PFSK-1 (cell line): ENCODE results near the gene PLEKHM3. TPM values are rescaled to one million over a fixed set of nuclear protein-coding genes. Genes with fewer than 3 reads are reported as not detected.
A peak's percentile ranks its signal among the peaks of the same experiment; 100 is the strongest.

ENCODE experiments used
- FOXP2 ChIP-seq: optimal IDR thresholded peaks from 2 replicates; pipeline ENCODE3; 2011; ENCODE audit warnings: borderline replicate concordance, control low read depth, inconsistent platforms; ENCODE audit not compliant: insufficient read depth; ENCODE audit errors: extremely low read length, extremely low read depth
- POLR2AphosphoS5 ChIP-seq: IDR thresholded peaks from 2 replicates; pipeline ENCODE4 v1.6.1; 2012; ENCODE audit warnings: low read depth, mild to moderate bottlenecking, control low read depth, low read length, moderate library complexity
- REST ChIP-seq, 2 experiments: IDR thresholded peaks; 2 replicates each; pipeline versions ENCODE4 v1.6.1 to v1.8.0; 2011 to 2012; ENCODE audit warnings: low read depth in 2 of 2, low read length in 2 of 2, control low read depth in 1 of 2, inconsistent platforms in 1 of 2, mild to moderate bottlenecking in 1 of 2, moderate library complexity in 1 of 2; ENCODE audit not compliant: insufficient read depth in 1 of 2
- SIN3A ChIP-seq: IDR thresholded peaks from 2 replicates; pipeline ENCODE4 v1.6.1; 2012; ENCODE audit warnings: mild to moderate bottlenecking, low read length, moderate library complexity, borderline replicate concordance; ENCODE audit not compliant: insufficient read depth
- TAF1 ChIP-seq: IDR thresholded peaks from 2 replicates; pipeline ENCODE4 v1.6.1; 2012; ENCODE audit warnings: low read length, control low read depth, borderline replicate concordance; ENCODE audit not compliant: insufficient read depth
- polyA plus RNA-seq: library from polyadenylated mRNA; unstranded; fragments of >200 nt; gene quantifications from one replicate; pipeline ENCODE4 v1.2.1, GENCODE V29; 2012; ENCODE audit warnings: low read depth, missing spikeins; ENCODE audit not compliant: insufficient read length

PLEKHM3 gene, protein sequence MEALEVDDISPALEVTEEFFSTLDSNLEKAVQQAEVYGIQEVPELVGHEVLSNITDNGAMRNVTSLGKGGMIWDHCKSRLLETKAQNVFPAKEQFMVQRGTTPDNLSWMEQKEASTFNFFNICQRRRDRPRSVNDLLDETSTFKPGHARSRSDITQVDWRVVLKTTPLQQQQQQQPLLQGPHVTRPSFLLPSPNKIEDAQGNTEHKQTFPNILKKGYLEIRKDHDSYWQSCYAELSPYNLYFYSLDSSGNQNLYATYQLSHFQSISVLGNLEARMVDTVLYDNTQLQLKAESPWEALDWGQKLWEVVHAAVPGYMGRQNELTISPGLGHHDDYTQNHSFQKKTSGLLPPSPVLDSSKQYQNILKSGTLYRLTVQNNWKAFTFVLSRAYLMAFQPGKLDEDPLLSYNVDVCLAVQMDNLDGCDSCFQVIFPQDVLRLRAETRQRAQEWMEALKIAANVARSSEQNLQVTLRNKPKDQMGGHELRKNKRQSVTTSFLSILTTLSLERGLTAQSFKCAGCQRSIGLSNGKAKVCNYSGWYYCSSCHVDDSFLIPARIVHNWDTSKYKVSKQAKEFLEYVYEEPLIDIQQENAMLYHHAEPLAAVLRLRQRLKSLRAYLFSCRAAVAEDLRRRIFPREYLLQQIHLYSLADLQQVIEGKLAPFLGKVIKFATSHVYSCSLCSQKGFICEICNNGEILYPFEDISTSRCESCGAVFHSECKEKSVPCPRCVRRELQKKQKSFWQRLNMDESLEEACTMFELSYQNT
- 1.4 TPM for polyA plus RNA-seq

DNA sequence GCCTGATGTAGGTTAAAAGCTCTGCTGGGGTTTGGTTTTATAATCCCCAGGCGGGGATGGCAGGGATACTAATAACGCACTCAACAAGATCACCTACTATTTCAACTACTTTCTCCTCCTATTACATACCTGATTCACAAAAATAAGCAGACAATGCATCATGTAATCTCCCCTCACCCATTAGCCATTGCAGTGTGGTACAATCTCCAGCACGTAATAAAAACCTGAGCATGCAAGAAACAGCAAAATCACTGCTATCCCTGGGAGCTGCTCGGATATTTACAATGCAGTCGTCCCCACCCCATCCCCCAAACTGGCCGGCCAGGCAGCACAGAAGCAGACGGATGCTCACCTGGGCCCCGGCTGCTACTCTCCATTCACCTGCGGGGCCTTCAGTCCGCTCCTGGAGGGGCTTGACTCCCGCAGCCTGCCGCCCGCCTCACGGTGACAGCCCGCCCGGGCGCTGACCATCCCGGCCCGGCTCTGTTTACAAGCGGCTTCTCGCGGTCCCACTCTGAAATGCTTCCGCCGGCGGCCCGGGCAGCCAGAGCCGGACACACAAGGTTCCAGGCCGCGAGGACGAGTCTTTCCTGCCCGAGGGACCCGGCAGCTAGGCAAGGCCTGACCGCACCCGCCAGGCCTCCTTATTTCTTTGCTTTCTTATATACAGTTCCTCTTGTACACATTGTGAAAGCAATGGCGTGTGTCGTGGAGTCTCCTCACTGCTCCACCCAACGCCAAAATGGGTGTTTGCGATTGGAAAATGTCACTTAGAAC lies at the start of gene PLEKHM3:
PLEKHM3 (minus strand) TSS at position 491 of the 777 bp plus-strand sequence. CDS start 23,888 bp downstream, outside the sequence.
- TF ChIP-seq TAF1 (peak; percentile 98), POLR2AphosphoS5 (peak; percentile 70), SIN3A (peak; percentile 93; the same call in 1 of the 2 replicates), FOXP2 (peak; percentile 93), REST (IDR thresholded peaks at IDR 0.05; ENCODE audit: insufficient read depth in 1 of 2, low read depth in 2 of 2, low read length in 2 of 2) (peak in 1 of 2 experiments; percentile 74; a peak in 2 of 4 replicates)

- TF ChIP-seq TAF1 = no peak
- TF ChIP-seq FOXP2 = no peak
- TF ChIP-seq REST (IDR thresholded peaks at IDR 0.05; ENCODE audit: insufficient read depth in 1 of 2, low read depth in 2 of 2, low read length in 2 of 2) = no peak
- no peak for TF ChIP-seq SIN3A
- TF ChIP-seq POLR2AphosphoS5 = no peak
These were observed 49.5 kb upstream of the PLEKHM3 start for GRCh38 chr2:208074610-208075356.

- TF ChIP-seq REST (IDR thresholded peaks at IDR 0.05; ENCODE audit: insufficient read depth in 1 of 2, low read depth in 2 of 2, low read length in 2 of 2) = no peak
- no peak for TF ChIP-seq POLR2AphosphoS5
- TF ChIP-seq SIN3A = no peak
- TF ChIP-seq TAF1 = no peak
- TF ChIP-seq FOXP2 = no peak
These were observed 47.0 kb upstream of the PLEKHM3 start for GRCh38 chr2:208072250-208072892.

DNA sequence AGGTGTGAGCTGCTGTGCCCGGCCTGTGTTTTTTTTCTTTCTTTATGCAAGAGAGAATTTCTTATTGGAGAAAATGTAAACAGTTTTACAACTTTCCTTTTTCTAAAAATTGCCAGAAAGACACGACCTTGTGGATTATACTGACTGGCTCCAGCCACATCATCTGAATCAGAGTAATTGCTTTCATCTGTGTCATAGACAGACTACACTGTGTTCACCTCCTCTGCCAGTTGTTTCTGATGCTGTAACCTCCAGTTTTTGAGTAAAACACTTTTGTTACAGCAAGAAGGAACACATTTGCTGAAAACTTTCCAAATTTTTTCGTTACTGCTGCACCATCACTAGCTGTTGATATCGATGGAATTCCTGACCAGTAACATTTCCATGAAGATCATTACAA lies 43.9 kb upstream of the PLEKHM3 start:
- TF ChIP-seq REST (IDR thresholded peaks at IDR 0.05; ENCODE audit: insufficient read depth in 1 of 2, low read depth in 2 of 2, low read length in 2 of 2) (no peak), TAF1 (no peak), FOXP2 (no peak), POLR2AphosphoS5 (no peak), SIN3A (no peak)
